ENCODE measurements around the gene ITGB8.

GRCh38 chr7:20296901-20297300 lies 33.8 kb upstream of the ITGB8 start:
- TF ChIP-seq POLR2A (IDR thresholded peaks at IDR 0.05; ENCODE audit: borderline replicate concordance, extremely low read depth, insufficient read depth, insufficient read length) (no peak), CTCF (IDR thresholded peaks at IDR 0.05 in 2 of 3, conservative IDR thresholded peaks at IDR 0.05 in 1 of 3; ENCODE audit: borderline replicate concordance in 1 of 3, insufficient read depth in 1 of 3, low read depth in 2 of 3, low read length in 2 of 3) (no peak), YY1 (IDR thresholded peaks at IDR 0.05; ENCODE audit: extremely low read depth, insufficient replicate concordance, low read depth, low read length) (no peak), REST (IDR thresholded peaks at IDR 0.05; ENCODE audit: low read depth) (no peak), POLR2AphosphoS5 (IDR thresholded peaks at IDR 0.05; ENCODE audit: low read depth, low read length) (no peak), RAD21 (IDR thresholded peaks at IDR 0.05; ENCODE audit: low read depth) (no peak), EZH2 (IDR thresholded peaks at IDR 0.05) (no peak)
